ENCODE results near the gene MRPL9.
"Not testable (repeated sequence)": the region's sequence is repeated elsewhere in the genome, so short reads cannot be mapped to it uniquely, and the experiment has no call there.

The MRPL9 gene

DNA sequence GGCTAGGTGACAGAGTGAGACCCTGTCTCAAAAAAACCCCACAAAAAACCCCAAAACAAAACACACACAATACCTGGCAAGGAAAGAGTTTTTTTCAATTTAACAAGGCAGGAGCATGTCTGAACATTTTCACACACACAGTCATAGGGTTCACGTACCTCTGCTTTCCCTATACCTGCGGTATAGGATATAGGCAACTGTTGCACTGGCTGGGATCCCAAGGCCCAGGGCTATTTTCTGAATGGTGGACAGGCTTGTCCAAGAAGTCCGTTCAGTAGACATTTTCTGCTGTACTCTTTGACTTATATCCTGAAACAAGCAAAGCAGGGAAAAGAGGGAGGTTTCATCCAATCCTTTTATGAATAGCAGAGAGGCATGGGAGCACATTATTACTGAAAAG is 19.4 kb upstream of the MRPL9 start:
- DNase-seq: no peak

DNA sequence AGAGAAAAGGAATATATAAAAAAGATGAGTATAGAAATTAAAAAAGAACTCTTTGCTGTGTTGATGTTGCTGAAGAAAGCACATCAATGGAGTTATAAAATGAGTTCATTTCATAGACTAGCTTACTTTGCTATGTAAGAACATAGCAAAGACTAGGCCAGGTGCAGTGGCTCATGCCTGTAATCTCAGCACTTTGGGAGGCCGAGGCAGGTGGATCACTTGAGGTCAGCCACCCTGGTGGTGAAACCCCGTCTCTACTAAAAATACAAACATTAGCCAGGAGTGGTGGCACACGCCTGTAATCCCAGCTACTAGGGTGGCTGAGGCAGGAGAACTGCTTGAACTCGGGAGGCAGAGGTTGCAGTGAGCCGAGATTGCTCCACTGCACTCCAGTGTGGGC is 18.7 kb upstream of the MRPL9 start:
- DNase-seq: not testable (repeated sequence)

DNA sequence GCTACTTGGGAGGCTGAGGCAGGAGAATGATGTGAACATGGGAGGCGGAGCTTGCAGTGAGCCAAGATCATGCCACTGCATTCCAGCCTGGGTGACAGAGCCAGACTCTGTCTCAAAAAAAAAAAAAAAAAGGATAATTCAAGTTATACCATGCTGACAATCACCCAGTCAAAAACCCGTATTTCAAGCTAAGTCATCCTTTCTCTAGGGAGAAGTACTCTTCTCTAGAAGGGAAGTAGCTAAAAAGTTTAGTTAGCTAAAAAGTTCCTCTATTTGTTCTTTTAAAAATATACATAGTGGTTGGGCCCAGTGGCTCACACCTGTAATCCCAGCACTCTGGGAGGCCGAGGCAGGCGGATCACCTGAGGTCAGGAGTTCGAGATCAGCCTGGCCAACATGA is 17.4 kb upstream of the MRPL9 start:
- not testable (repeated sequence) for DNase-seq

DNA sequence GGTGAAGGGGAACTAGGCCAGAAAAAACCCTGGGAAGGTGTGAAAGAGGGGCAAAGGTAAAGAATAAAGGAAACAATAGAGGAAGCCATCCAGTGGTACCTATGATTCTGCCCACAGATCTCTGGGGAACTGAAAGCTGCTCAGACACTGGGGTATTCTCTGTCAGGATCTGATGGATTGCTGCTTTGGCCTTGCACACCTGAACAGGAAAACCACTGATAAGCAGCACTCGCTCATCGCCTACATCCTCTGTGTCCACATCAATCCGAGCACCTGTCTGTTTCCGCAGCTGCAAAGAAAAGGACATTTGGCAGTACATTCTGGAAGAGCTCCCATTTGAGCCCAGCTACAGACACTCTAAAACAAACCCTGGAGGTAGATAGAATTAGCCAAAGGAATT is 16.6 kb upstream of the MRPL9 start:
- DNase-seq: no peak

DNA sequence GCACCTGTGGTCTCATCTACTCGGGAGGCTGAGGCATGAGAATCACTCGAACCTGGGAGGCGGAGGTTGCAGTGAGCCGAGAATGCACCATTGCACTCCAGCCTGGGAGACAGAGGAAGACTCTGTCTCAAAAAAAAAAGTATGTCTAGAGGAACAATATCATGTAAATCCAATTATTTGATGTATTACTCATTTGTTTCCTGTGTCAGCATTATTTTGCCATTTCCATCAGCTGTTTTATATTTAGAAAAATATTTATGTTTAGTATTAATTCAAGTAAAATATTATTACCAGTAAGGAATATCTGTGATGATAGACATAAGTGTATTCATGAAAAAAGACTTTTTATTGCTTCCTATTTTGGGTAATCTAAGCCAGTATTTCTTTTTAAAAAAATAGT is 14.0 kb upstream of the MRPL9 start:
- DNase-seq: no peak

DNA sequence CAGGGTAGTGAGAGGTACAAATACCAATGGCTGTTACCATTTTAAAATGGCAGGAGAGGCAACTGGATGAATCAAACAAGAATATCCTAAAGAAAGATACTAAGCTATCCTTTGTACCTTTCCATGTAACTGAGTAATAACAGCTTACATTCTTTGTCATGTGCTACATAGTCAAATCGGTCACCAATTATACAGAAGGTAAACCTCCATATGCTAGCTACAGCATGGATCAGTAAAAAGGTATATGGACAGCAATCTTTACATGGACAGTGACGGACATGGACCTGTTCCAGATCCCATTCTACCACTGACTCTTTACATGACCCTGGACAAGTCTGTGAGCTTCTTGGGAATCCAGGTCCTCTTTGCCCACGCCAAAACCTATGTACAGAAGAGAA is 13.4 kb upstream of the MRPL9 start:
- DNase-seq: no peak

DNA sequence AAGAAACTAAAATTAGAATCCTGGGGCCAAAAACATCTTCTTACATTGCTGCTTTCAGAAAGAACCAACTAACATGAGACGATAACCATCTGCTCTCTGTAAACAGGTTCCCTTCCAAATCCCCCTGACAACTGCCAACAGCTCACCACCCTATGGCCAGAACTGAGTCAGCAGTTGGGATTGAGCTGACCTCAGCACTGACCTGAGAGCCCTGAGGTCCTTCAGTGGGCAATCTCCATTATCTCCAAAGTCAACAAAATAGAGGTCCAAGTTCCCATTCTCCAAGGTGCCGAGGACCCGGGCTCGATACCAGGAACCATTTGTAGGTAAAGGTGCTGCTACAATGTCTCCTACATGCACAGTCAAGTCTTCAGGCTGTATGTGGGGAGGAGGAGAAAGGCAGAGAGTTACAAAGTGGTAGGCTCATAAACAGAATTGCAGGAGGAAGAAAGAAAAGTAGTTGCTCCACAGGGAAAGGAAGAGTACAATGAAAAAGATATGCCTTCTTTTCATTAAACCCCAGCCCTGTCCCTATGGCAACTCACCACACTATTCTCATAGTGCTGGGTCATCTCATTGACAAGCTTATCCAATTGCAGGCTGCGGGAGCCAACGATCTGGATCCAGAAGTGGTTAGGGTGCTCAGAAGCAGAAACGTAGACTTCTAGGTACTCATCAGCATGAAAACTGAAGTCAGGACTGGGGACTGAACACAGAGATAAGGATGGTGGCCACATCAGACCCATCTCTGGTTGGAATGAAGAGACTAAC is 12.8 kb upstream of the MRPL9 start:
- no peak for DNase-seq

DNA sequence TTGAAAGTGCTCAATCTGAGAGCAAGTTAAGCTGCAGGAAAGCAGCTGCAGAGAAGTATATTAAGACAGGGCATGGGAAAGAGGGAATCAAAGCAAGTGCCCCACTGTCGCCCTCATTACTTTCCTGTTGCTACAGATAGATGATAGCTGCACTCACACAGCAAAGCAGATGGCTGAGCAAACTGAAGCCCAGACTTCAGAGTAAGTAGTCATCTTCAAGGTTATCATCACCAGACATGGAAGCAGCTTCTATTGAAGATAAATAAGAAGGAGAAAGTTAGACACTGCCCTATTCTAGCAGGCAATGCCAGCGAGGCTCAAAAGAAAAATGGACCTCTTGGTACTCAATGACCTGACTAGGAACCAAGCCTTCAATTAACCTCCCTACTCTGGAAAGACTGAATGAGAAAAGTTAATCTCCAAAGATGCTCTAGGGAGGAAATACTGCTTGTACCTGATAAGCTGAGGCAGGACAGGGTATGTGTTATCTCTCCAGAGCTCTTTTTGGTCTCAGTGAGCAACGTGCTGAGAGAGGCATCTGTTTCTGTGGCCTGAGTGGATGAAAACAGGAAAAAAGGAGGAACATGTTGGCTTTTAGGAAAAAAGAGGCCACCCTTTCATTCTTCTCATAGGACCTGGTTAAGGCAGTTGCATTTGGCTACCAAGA is 11.1 kb upstream of the MRPL9 start:
- DNase-seq: no peak

DNA sequence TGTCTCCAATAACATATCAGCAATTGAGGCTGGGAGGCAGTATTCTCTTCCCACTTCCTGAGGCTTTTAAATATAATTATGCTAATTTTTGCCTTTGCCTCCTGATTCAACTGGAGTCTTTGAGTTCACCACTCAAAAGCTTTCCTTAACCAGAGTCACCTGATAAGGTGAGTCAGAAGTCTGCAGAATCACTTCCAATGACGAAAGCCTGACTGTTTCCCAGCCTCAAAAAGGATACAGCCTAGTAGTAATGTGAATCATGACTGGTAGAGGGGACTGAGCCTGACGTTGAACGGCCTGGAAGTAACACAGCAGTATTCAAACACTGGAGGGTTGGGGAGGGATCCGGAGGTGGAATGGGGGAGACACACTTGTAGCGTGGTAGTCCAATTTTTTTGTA is 10.4 kb upstream of the MRPL9 start:
- DNase-seq: no peak

DNA sequence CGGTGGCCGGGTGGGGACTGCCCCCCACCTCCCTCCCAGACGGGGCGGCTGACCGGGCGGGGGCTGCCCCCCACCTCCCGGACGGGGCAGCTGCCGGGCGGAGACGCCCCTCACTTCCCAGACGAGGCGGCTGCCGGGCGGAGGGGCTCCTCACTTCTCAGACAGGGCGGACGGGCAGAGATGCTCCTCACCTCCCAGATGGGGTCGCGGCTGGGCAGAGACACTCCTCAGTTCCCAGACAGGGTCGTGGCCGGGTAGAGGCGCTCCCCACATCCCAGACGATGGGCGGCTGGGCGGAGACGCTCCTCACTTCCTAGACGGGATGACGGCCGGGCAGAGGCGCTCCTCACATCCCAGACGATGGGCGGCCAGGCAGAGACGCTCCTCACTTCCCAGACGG is 6.0 kb upstream of the MRPL9 start:
- not testable (repeated sequence) for DNase-seq

DNA sequence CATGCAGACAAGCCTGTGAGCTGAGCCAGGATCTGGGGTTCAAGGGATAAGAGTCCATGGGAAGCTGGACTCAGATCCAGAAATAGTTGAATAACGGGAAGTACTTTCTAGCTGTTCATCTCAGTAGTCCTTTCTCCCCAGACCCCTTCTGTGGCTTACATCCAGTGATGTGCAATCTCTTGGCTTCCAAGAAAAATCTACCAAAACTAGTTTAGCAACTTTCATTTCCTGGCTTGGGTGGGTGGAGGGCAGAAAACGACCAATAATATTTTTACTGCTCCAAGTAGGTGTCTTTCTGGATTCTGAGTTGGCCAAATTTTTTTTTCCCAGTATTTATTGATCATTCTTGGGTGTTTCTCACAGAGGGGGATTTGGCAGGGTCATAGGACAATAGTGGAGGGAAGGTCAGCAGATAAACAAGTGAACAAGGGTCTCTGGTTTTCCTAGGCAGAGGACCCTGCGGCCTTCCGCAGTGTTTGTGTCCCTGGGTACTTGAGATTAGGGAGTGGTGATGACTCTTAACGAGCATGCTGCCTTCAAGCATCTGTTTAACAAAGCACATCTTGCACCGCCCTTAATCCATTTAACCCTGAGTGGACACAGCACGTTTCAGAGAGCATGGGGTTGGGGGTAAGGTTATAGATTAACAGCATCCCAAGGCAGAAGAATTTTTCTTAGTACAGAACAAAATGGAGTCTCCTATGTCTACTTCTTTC is 5.2 kb upstream of the MRPL9 start:
- DNase-seq: not testable (repeated sequence)

DNA sequence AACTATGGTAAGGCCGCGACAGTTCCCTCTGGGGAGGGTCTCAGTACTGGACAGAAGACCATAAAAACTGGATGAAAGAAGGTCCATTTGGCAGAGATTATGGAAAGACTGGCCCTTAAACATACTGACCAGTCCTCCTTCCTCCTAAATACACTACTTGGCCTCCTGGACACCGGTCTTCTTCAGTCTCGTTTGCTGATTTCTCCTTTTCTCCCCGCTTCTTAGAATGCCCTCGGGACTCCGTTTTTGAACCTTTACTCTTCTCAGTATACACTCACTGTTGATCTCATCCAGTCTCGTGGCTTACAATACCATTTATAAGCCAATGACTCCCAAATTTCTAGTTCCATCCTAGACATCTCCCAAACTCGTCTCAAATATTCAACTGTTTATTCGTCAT is 694 bp upstream of the MRPL9 start:
- no peak for DNase-seq

DNA sequence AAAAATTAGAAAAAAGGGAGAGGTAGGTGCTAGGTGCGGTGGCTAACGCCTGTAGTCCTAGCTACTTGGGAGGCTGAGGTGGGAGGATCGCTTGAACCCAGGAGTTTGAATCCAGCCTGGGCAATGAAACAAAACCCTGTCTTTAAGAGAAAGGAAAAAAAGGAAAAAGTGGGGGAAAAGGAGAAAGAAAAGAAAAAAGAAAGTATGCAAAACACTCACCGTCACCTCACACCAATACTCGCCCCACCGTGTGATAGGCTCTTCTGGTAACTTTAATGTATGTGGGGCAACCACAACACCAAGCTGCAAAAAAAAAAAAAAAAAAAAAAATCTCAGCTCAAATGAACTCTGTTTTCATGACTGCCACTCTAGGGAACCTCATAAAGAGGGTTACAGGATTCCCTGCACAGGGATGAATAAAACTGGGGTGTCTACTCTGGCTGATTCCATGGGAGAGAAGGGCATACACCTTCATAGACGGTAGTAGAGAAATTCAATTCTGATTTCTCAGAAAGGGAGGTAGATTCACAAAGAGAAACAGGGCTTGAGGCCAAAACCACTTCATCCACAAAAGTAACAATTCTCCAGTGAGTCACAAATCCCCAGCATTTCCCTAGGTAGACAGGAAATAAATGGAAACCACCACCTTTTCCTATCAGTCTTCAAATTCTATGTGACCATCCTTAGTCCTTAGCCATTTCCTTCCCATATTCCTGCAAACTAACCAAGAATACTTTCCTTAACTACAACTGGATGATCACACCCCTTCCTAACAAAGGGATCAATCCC is 2.5 kb downstream of the MRPL9 start:
- DNase-seq: no peak

DNA sequence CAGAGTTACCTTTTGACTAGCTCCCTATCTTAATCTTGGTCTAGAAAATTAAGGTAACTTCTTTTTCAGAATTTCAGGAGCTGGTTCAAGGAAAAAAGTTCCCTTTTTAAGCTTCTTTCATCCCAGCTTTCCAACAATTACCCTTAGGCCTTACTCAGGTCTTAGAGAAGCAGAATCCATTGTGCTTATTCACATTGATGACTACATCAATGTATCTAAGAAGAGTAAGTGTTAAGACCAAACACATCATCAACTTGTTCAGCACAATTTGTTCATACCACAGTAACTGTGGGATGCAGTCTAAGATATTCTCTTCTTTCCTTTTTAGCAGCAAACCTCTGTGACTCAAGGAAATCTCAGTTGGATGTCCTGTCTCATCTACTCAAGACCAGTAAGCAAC is 4.1 kb downstream of the MRPL9 start:
- no peak for DNase-seq

DNA sequence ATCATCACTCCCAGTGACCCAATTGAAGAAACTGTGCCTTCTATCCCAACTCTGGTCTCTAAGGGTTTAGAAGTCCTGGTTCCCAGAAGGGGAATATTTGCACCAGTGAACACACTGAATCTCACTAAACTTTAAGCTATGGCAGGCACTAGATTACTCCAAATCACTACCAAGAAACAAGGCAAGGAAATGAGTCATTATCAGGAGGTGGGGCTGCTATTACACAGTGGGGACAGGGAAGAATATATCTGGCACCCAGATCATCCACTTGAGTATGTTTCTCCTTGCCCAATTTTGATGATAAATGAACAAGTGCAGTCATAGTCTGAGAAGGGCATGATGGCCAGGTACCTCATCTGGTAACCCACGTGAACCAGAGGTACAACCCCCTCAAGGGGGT is 7.0 kb downstream of the MRPL9 start:
- DNase-seq: no peak

DNA sequence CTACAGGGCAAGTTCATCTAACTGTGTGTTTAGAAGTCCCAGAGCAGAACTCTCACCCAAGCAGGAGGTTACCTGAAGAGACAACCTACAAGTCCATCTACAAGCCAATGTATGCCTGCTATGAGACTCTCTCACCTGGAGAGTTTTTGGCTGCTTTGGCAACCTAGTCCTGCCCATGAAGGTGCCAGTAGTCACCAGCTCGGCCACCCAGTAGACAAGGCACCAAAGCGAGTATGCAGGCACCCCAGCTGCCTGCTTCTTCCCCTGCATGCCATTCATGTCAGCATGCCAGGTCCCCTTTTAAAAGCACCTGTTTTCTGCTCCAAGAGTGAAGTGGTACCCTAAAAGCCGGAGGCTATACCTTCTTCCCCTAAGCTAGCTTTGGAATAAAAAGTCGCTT is 21.8 kb downstream of the MRPL9 start:
- DNase-seq: no peak

DNA sequence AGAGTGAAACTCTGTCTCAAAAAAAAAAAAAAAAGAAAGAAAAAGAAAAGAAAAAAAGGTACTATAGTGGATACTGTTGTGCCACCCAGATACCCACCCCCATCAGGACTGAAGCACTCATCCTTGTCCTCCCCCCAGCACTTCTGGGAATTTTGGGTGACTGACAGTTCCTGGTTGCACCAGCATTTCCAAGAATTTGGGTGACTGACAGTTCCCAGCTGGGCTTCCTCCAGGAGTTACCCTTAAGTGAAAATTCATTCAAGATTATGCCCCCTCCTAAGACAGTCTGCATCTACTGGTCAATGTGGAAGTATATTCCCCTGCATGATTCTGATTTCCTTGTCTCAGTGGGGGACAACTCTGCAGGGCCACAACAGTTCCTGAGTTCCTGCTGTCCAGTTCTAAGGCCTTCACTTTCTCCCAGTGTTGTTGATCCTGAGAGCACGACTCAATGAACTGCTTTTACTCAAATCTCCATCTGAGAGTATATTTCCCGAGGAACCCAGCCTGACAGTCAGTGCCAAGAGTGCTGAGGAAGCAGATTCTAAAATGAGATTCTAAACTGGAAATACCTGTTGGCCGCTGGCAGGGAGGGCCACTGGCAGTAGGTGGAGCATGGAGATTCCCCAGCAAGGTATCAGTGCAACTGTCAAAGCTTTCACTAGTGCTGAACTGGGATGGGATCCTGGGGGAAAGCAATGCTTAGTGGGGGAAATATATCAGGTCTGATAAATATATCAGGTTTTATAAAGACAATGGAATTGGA is 23.5 kb downstream of the MRPL9 start:
- DNase-seq: no peak

DNA sequence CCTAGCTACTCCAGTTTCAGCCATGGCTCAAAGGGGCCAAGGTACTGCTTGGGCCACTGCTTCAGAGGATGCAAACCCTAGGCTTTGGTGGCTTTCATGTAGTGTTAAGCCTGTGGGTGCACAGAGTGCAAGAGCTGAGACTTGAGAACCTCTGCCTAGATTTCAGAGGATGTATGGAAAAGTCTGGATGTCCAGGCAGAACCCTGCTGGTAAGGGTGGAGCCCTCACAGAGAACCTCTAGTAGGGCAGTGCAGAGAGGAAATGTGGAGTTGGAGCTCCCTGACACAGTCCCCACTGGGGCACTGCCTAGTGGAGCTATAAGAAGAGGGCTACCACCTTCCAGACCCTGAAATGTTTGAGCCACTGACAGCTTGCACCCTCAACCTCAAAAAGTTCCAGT is 25.8 kb downstream of the MRPL9 start:
- DNase-seq: no peak

DNA sequence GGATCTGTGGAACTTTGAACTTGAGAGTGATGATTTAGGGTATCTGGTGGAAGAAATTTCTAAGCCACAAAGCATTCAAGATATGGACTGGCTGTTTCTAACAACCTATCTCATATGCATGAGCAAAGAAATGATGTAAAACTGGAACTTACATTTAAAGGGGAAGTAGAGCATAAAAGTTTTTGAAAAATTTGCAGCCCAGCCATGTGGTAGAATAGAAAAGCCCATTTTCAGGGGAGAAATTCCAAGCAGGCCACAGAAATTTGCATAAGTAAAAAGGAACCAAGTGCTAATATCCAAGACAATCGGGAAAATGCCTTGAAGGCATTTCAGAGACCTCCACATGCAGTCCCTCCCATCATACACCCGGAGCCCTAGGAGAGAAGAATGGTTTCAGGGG is 26.3 kb downstream of the MRPL9 start:
- DNase-seq: no peak

DNA sequence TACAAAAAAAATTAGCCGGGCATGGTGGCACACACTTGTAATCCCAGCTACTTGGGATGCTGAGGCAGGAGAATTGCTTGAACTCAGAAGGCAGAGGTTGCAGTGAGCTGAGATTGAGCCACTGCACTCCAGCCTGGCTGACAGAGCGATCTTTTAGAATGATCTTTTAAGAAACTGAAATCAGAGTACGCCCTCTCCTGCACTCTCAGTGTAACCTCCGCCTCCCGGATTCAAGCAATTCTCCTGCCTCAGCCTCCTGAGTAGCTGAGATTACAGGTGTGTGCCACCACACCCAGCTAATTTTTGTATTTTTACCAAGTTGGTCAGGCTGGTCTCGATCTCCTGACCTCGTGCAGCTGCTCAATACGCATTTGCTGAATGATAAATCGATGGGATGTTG is 29.3 kb downstream of the MRPL9 start:
- not testable (repeated sequence) for DNase-seq

DNA sequence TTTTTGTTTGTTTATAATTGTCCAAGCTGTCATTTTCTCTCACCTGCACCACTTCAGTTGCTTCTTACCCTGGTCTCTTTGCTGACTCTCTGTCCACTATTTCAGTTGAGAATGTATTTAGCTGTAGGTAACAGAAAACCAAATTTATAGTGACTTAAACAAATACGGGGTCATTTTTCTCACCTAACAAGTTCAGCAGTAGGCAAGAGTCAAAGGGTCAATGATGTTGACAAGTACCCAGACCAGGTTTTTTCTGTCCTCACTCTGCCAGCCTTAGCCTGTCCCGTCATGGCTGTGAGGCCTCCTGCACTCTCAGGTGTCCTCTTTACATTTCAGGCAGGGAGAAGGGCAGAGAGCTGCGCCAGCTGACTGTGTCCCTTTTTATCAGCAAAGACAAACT is 30.2 kb downstream of the MRPL9 start:
- no peak for DNase-seq

DNA sequence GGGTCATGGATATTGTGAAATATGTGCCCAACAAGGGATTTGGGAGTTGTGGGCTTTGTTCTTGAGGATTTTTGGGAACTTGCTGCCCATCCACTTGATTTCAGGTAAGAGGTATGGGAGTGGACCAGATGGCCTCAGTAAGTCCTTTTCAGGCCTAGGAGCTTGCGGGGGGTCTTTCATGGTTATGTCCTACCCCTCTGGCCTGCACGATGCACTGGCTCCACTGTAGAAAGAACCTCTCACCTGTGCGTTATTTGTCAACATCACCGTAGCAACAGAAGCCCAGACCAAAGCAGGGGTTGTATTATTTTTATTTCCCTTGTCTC is 33.4 kb downstream of the MRPL9 start:
- no peak for DNase-seq

All from GOT3 (cell line).